ENCODE measurements around the gene HDAC11. TPM values are rescaled to one million over a fixed set of nuclear protein-coding genes. Genes with fewer than 3 reads are reported as not detected.

The HDAC11 gene
- total RNA-seq, 1 donor from 2014 or later: 15.2 TPM

GRCh38 chr3:13550791-13551360 is 70.8 kb downstream of the HDAC11 start:
- Mint-ChIP-seq H3K4me3 (ENCODE audit: unreplicated experiment) (peak overlapping the region; percentile 82), H3K27ac (ENCODE audit: unreplicated experiment) (peak overlapping the region; percentile 71), H3K9me3 (ENCODE audit: low read depth) (no peaks in the 10 kb centered on the region), H3K27me3 (ENCODE audit: low read depth) (no peaks in the 10 kb centered on the region), H3K36me3 (ENCODE audit: low read depth) (no peaks in the 10 kb centered on the region), H3K4me1 (ENCODE audit: low read depth) (peaks cover 83% of the 10 kb centered on the region)
- DNase-seq (ENCODE audit: low spot score): peak; percentile 85
- no peak for TF ChIP-seq CTCF (IDR thresholded peaks at IDR 0.05)

DNA sequence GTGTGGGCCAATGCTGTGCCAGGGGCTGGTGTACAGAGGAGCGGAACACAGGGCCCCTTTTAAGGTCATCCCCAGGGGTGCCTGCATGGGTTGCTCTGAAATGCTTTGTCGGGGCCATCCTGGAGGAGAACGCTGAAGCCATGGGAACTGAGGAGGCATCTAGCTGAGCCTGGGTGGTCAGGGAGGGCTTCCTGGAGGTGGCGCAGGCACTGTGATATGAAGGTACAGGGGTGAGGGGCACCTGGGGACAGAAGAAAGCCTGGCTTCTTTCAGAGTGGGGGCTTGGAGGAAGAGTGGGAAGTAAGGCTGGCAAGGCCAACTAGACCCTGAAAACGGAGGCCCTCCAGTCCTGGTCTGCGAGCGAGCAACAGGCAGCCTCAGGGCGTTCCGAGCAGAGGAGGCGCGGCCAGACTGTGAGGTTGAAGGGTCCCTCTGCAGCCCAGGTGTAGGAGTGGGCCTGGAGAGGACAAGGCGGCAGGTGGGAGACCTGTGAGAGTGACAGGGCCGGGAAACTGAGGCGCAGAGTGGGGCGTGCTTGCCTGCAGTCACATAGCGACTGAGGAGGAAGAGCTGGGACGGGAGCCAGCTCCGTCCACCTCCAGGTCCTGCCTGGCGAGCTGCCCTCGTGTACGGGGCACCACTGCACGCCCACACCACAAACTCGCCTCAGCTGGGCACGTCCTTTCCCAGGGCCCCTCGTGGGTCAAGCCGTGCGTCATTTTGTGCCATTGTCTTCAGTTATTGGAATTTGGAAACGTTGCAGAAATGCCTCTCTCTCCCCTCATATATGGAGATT is 72.9 kb downstream of the HDAC11 start:
- no peak for DNase-seq (ENCODE audit: low spot score)
- Mint-ChIP-seq H3K27me3 (ENCODE audit: low read depth) (no peaks in the 10 kb centered on the region), H3K27ac (ENCODE audit: unreplicated experiment) (peak overlapping the region; percentile 49), H3K36me3 (ENCODE audit: low read depth) (no peaks in the 10 kb centered on the region), H3K4me1 (ENCODE audit: low read depth) (peaks cover 81% of the 10 kb centered on the region), H3K9me3 (ENCODE audit: low read depth) (no peaks in the 10 kb centered on the region), H3K4me3 (ENCODE audit: unreplicated experiment) (peak overlapping the region; percentile 33)
- no peak for TF ChIP-seq CTCF (IDR thresholded peaks at IDR 0.05)

DNA sequence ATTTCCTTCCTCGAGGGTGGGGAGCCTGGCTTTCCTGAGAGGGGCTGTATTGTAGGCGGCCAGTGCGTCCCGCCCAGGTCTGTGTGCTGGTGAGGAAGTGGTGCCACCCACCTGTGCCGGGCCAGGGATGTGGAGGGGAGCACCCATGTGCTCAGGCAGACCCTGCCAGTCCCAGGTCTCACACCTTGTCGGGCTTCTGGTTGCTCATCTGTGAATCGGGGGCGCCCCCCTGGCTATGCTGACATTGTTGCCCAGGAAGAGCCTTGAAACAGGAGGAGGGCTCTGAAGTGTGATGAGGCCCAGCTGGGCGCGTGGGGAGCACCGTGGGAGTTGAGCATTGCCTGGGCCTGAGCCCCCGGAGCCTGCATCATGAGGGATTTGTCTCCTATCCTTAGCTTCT is 73.6 kb downstream of the HDAC11 start:
- Mint-ChIP-seq H3K4me1 (ENCODE audit: low read depth) (peaks cover 79% of the 10 kb centered on the region), H3K27ac (ENCODE audit: unreplicated experiment) (no peak overlapping the region), H3K9me3 (ENCODE audit: low read depth) (no peaks in the 10 kb centered on the region), H3K27me3 (ENCODE audit: low read depth) (no peaks in the 10 kb centered on the region), H3K4me3 (ENCODE audit: unreplicated experiment) (no peak overlapping the region), H3K36me3 (ENCODE audit: low read depth) (no peaks in the 10 kb centered on the region)
- no peak for TF ChIP-seq CTCF (IDR thresholded peaks at IDR 0.05)
- DNase-seq (ENCODE audit: low spot score): no peak

DNA sequence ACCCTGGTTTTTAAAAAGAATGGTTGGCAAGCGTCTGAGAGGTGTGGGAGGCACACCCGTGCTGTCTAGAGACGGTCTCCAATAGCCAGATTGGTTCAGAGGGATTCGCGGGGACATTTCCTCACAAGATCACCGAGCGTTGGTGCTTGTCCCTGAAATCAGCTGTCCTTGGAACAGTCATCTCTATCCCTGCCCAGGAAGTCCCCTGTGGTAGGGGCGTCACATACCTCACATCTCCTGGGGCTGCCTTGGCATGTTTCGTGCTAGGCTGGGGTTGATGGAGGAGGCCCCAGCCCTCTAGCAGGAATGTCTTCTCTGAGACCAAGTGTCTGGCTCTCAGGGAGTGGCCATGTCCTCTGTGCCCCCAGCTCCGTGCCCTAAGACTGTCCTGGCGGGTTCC is 75.6 kb downstream of the HDAC11 start:
- no peak for DNase-seq (ENCODE audit: low spot score)
- Mint-ChIP-seq H3K4me3 (ENCODE audit: unreplicated experiment) (peak overlapping the region; percentile 48), H3K27ac (ENCODE audit: unreplicated experiment) (peak overlapping the region; percentile 96), H3K4me1 (ENCODE audit: low read depth) (peaks cover 87% of the 10 kb centered on the region), H3K9me3 (ENCODE audit: low read depth) (no peaks in the 10 kb centered on the region), H3K27me3 (ENCODE audit: low read depth) (no peaks in the 10 kb centered on the region), H3K36me3 (ENCODE audit: low read depth) (no peaks in the 10 kb centered on the region)
- no peak for TF ChIP-seq CTCF (IDR thresholded peaks at IDR 0.05)

Other genes starting within 250 kb of the HDAC11 start
- gene NUP210, start 60.0 kb upstream of the HDAC11 start, total RNA-seq: 0.72 to 1.3 TPM (median 0.82 TPM) in 3 replicates
- 284 to 413 TPM (median 394 TPM) in 3 replicates for gene FBLN2, start 68.8 kb downstream of the HDAC11 start, total RNA-seq

All from chondrocyte (in vitro differentiated cells).